Measurements from ENCODE around the gene S100A7. TPM values are rescaled to one million over a fixed set of nuclear protein-coding genes. Genes with fewer than 3 reads are reported as not detected.
A peak's percentile ranks its signal among the peaks of the same experiment; 100 is the strongest.

The S100A7 gene
- total and polyA plus RNA-seq, 9 of the 15 experiments (the other 6 are each of a cell fraction or from before 2014, with no cell fraction given), result not detected

GRCh38 chr1:153434746-153435455 lies 25.6 kb downstream of the S100A7 start (continued):
- no peak for TF ChIP-seq EP400 (IDR thresholded peaks at IDR 0.05)
- no peak for TF ChIP-seq FIP1L1 (IDR thresholded peaks at IDR 0.05; ENCODE audit: low read depth, low read length, poor library complexity, severe bottlenecking)
- peak; percentile 63; the same call in 1 of the 2 replicates for TF ChIP-seq CBFA2T2 (conservative IDR thresholded peaks at IDR 0.05)
- TF ChIP-seq RB1 (IDR thresholded peaks at IDR 0.05; ENCODE audit: low read depth), result peak; percentile 43; the same call in 1 of the 2 replicates
- no peak for TF ChIP-seq CHAMP1 (IDR thresholded peaks at IDR 0.05)
- no peak for TF ChIP-seq PHB (CRISPR knock-in tag; IDR thresholded peaks at IDR 0.05)
- TF ChIP-seq ZNF134 (CRISPR knock-in tag; conservative IDR thresholded peaks at IDR 0.05), result no peak
- no peak for TF ChIP-seq PTRF (tag; IDR thresholded peaks at IDR 0.05)
- no peak for TF ChIP-seq CREM (IDR thresholded peaks at IDR 0.05; ENCODE audit: low read depth)
- no peak for TF ChIP-seq TEAD2 (tag; IDR thresholded peaks at IDR 0.05)
- TF ChIP-seq PPARD (CRISPR knock-in tag; IDR thresholded peaks at IDR 0.05), result no peak
- TF ChIP-seq POLR2B (IDR thresholded peaks at IDR 0.05; ENCODE audit: low read depth, partially characterized antibody), result no peak
- no peak for TF ChIP-seq AFF1 (IDR thresholded peaks at IDR 0.05; ENCODE audit: low read depth in 1 of 2, partially characterized antibody in 2 of 2)
- TF ChIP-seq ETV1 (tag; conservative IDR thresholded peaks at IDR 0.05; ENCODE audit: low read depth), result no peak
- TF ChIP-seq SRSF3 (IDR thresholded peaks at IDR 0.05; ENCODE audit: insufficient read depth, low read length), result no peak
- no peak for TF ChIP-seq ZNF668 (CRISPR knock-in tag; IDR thresholded peaks at IDR 0.05)
- TF ChIP-seq ATF1 (CRISPR knock-in tag; IDR thresholded peaks at IDR 0.05), result no peak
- TF ChIP-seq ATF1 (tag; IDR thresholded peaks at IDR 0.05), result 0 out of 2 replicates have a peak, but pooled peaks have one; percentile 22
- no peak for TF ChIP-seq TSHZ1 (CRISPR knock-in tag; IDR thresholded peaks at IDR 0.05)

All from K562 (cell line).